Mesendoderm (in vitro differentiated cells): ENCODE data around the gene CPA2.
"Not testable (repeated sequence)": the region's sequence is repeated elsewhere in the genome, so short reads cannot be mapped to it uniquely, and the experiment has no call there.

ENCODE experiments used
- DNase-seq: peaks from one replicate; pipeline ENCODE4 v3.0.0; 2013
- H2AK5ac ChIP-seq: 2 replicates; pipeline ENCODE4 v1.6.1; 2013; ENCODE audit warnings: low read length, inconsistent platforms
- H2BK120ac ChIP-seq: 2 replicates; pipeline ENCODE4 v1.6.1; 2013; ENCODE audit warnings: low read depth, mild to moderate bottlenecking, low read length, moderate library complexity, mixed read lengths
- H2BK15ac ChIP-seq: replicated peaks from 2 replicates; pipeline ENCODE4 v1.6.1; 2013; ENCODE audit warnings: low read depth, mild to moderate bottlenecking, moderate library complexity
- H2BK5ac ChIP-seq: 2 replicates; pipeline ENCODE4 v1.6.1; 2013; ENCODE audit warnings: low read length, inconsistent platforms
- H3K18ac ChIP-seq: 2 replicates; pipeline ENCODE4 v1.6.1; 2013; ENCODE audit warnings: mild to moderate bottlenecking, low read length, mixed read lengths
- H3K23ac ChIP-seq: one replicate; pipeline ENCODE4 v1.6.1; 2013; ENCODE audit warnings: low read length
- H3K27ac ChIP-seq: 2 replicates; pipeline ENCODE4 v1.5.1; 2013; ENCODE audit warnings: low read depth, mild to moderate bottlenecking, inconsistent platforms, low read length, moderate library complexity
- H3K27me3 ChIP-seq: 2 replicates; pipeline ENCODE4 v1.6.1; 2013; ENCODE audit warnings: low read length, control low read depth, mild to moderate bottlenecking, inconsistent platforms; ENCODE audit not compliant: insufficient read depth, poor library complexity
- H3K36me3 ChIP-seq: 2 replicates; pipeline ENCODE4 v1.6.1; 2013; ENCODE audit warnings: low read length, inconsistent platforms; ENCODE audit not compliant: control insufficient read depth, insufficient read depth
- H3K4ac ChIP-seq: one replicate; pipeline ENCODE4 v1.6.1; 2013; ENCODE audit warnings: low read depth, mild to moderate bottlenecking, low read length, moderate library complexity
- H3K4me1 ChIP-seq: 2 replicates; pipeline ENCODE4 v1.6.1; 2013; ENCODE audit warnings: low read depth, low read length, inconsistent platforms; ENCODE audit not compliant: control insufficient read depth
- H3K4me2 ChIP-seq: 2 replicates; pipeline ENCODE4 v1.6.1; 2013; ENCODE audit warnings: low read length
- H3K4me3 ChIP-seq: 2 replicates; pipeline ENCODE4 v1.5.1; 2013; ENCODE audit warnings: mild to moderate bottlenecking, low read length
- H3K56ac ChIP-seq: one replicate; pipeline ENCODE4 v1.6.1; 2013; ENCODE audit warnings: low read length
- H3K79me1 ChIP-seq: 2 replicates; pipeline ENCODE4 v1.6.1; 2013; ENCODE audit warnings: low read length, inconsistent platforms
- H3K79me2 ChIP-seq: 2 replicates; pipeline ENCODE4 v1.6.1; 2013; ENCODE audit warnings: mild to moderate bottlenecking, low read length; ENCODE audit not compliant: control insufficient read depth, insufficient read depth
- H3K9ac ChIP-seq: 2 replicates; pipeline ENCODE4 v1.6.1; 2013; ENCODE audit warnings: low read length, inconsistent platforms
- H4K5ac ChIP-seq: one replicate; pipeline ENCODE4 v1.6.1; 2013; ENCODE audit warnings: low read length
- H4K8ac ChIP-seq: one replicate; pipeline ENCODE4 v1.6.1; 2013; ENCODE audit warnings: low read depth, mild to moderate bottlenecking, control low read depth, low read length, moderate library complexity
- WGBS: extraction: QIAGEN DNeasy Blood & Tissue Kit; methylation state at CpG from one replicate; pipeline ENCODE4 v1.1.7; 2013; ENCODE audit warnings: low lambda C conversion rate, missing lambda C conversion rate; ENCODE audit not compliant: insufficient coverage; ENCODE audit errors: extremely low coverage; 5-methylcytosine and 5-hydroxymethylcytosine counted together

CPA2 gene

DNA sequence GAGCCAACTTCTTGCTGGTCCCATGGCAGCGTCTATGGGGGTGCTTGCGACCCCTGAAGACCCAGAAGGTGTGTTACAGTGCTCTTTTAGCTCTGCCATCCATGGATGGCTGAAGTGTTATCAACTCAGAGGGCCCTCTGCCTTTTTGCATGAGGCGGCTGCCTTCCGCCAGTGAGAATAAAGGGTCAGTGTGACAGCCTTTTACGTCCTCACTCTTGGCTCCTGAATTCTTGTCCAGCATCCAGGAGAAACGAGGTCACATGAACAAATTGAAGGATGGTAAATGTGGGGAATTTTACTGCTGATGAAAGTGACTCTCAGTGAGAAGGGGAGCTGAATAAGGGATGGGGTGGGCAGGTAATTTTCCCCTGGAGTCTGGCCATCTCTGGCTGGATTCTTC lies 34.9 kb upstream of the CPA2 start:
- H3K4me1 ChIP-seq, result no peaks in the 10 kb centered on the region
- H3K36me3 ChIP-seq, result no peaks in the 10 kb centered on the region
- H3K79me2 ChIP-seq, result no peaks in the 10 kb centered on the region
- no peak overlapping the region for H3K23ac ChIP-seq
- no CpG with 5 or more reads among the region's 6 CpGs for WGBS
- no peak overlapping the region for H3K4me3 ChIP-seq
- no peaks in the 10 kb centered on the region for H3K27me3 ChIP-seq
- H3K79me1 ChIP-seq, result no peaks in the 10 kb centered on the region
- no peak for DNase-seq
- H2AK5ac ChIP-seq, result no peak overlapping the region
- no peak overlapping the region for H3K27ac ChIP-seq
- H4K8ac ChIP-seq, result no peak overlapping the region
- no peak overlapping the region for H3K18ac ChIP-seq
- H2BK5ac ChIP-seq, result no peak overlapping the region
- no peak overlapping the region for H3K9ac ChIP-seq
- H2BK15ac ChIP-seq, result no peak overlapping the region
- no peak overlapping the region for H4K5ac ChIP-seq
- H3K4ac ChIP-seq, result no peak overlapping the region
- H3K4me2 ChIP-seq, result no peak overlapping the region
- no peak overlapping the region for H2BK120ac ChIP-seq
- no peak overlapping the region for H3K56ac ChIP-seq

DNA sequence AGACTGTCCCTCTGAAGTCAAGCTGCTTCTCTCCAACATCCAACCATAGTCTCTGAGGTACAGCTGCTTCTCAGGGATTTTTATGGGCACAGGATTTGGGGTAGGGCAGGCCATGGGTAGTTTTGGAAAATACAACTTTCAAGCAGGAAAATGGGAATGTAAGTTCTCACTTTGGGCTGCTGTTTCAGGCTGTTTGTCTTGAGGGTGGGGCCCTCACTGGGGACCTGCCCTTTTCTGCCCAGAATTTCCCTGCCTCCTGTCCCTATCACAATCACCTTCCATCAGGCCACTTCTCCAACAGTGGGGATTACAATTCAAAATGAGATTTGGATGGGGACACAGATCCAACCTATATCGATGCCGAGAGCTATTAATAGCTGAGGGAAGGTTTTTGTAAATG lies 34.5 kb upstream of the CPA2 start:
- no peak overlapping the region for H3K9ac ChIP-seq

DNA sequence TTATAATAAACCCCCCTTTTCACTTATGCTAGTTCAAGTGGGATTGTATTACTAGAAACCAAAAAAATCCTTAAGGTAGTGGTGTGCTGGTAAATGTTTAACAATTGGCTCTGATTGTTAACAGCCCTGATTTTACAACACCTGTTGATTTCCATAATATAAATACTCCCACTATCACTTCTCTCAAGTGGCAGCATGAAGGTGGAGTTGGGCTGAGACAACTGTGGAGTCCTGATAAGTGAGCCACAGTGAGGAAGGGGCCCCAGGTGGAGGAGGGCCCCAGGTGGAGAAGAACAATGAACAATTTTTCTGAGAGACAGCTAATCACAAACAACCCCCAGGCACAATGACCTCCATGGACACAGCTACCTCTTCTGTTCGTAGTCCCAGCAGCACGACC lies 32.6 kb upstream of the CPA2 start:
- H3K23ac ChIP-seq, result no peak overlapping the region
- no peak overlapping the region for H3K4ac ChIP-seq
- no peak overlapping the region for H3K9ac ChIP-seq
- H3K79me1 ChIP-seq, result no peaks in the 10 kb centered on the region
- no peaks in the 10 kb centered on the region for H3K79me2 ChIP-seq
- no CpG with 5 or more reads among the region's 2 CpGs for WGBS
- H2BK120ac ChIP-seq, result no peak overlapping the region
- no peak for DNase-seq
- no peaks in the 10 kb centered on the region for H3K27me3 ChIP-seq
- H4K8ac ChIP-seq, result no peak overlapping the region
- H2BK15ac ChIP-seq, result no peak overlapping the region
- H3K56ac ChIP-seq, result no peak overlapping the region
- no peak overlapping the region for H4K5ac ChIP-seq
- H3K4me1 ChIP-seq, result no peaks in the 10 kb centered on the region
- H3K18ac ChIP-seq, result no peak overlapping the region
- no peak overlapping the region for H3K4me3 ChIP-seq
- H3K27ac ChIP-seq, result no peak overlapping the region
- H2BK5ac ChIP-seq, result no peak overlapping the region
- H3K36me3 ChIP-seq, result no peaks in the 10 kb centered on the region
- no peak overlapping the region for H3K4me2 ChIP-seq
- H2AK5ac ChIP-seq, result no peak overlapping the region

More for the DNA sequence above, 34.5 kb upstream of the CPA2 start:
- Histone ChIP-seq H3K4ac (no peak overlapping the region), H3K79me2 (no peaks in the 10 kb centered on the region), H3K23ac (no peak overlapping the region), H3K56ac (no peak overlapping the region), H3K4me3 (no peak overlapping the region), H3K18ac (no peak overlapping the region), H3K4me2 (no peak overlapping the region), H2BK120ac (no peak overlapping the region), H2BK5ac (no peak overlapping the region), H3K36me3 (no peaks in the 10 kb centered on the region), H3K27me3 (no peaks in the 10 kb centered on the region), H2BK15ac (no peak overlapping the region), H2AK5ac (no peak overlapping the region), H4K5ac (no peak overlapping the region), H4K8ac (no peak overlapping the region), H3K79me1 (no peaks in the 10 kb centered on the region), H3K4me1 (no peaks in the 10 kb centered on the region), H3K27ac (no peak overlapping the region)
- DNase-seq, result no peak
- no CpG with 5 or more reads among the region's 2 CpGs for WGBS

DNA sequence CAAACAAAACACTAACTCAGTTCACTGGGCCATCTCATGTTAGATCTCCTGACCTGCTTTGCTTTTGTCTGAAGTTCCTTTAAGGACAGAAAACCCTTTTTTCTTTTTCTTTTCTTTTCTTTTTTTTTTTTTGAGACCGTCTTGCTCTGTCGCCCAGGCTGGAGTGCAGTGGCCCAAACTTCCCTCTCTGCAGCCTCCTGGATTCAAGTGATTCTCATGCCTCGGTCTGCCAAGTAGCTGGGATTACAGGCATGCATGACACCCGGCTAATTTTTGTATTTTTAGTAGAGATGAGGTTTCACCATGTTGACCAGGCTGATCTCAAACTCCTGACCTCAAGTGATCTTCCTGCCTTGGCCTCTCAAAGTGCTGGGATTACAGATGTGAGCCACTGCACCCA lies 30.3 kb upstream of the CPA2 start:
- H3K23ac ChIP-seq, H3K79me1 ChIP-seq, H3K27ac ChIP-seq, H4K8ac ChIP-seq, H2BK120ac ChIP-seq, H2AK5ac ChIP-seq, H4K5ac ChIP-seq, H3K56ac ChIP-seq, H3K27me3 ChIP-seq, H2BK15ac ChIP-seq, H3K4me3 ChIP-seq, DNase-seq, H3K79me2 ChIP-seq, H3K36me3 ChIP-seq, H3K4ac ChIP-seq, H3K4me1 ChIP-seq, H2BK5ac ChIP-seq, H3K18ac ChIP-seq, H3K9ac ChIP-seq, H3K4me2 ChIP-seq: not testable (repeated sequence)
- no CpG with 5 or more reads among the region's 4 CpGs for WGBS

DNA sequence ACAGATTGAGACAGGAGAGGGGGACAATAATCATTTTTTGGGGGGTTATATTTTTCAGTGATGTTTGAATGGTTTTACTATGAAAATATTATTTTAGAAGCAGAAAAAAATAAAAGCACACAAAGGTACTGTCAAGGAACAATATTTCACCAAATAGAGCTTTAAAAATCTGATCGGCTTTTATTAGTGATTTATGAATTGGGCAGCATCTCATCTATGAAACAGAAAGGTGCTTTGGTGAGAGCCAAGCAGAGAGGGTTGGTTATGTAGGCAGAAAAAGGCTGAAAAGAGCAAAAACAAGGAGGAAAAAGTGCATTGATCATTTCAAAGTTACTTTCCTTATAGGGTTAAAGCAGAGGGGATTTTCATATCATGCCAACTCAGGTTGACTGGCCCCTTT lies 26.4 kb upstream of the CPA2 start:
- no peak overlapping the region for H4K5ac ChIP-seq
- no peaks in the 10 kb centered on the region for H3K79me1 ChIP-seq
- no peak overlapping the region for H3K4me2 ChIP-seq
- H3K23ac ChIP-seq, result no peak overlapping the region
- H3K56ac ChIP-seq, result no peak overlapping the region
- H3K18ac ChIP-seq, result no peak overlapping the region
- no peak overlapping the region for H2BK120ac ChIP-seq
- H3K9ac ChIP-seq, result no peak overlapping the region
- H2BK15ac ChIP-seq, result no peak overlapping the region
- no peak overlapping the region for H2AK5ac ChIP-seq
- no peak overlapping the region for H2BK5ac ChIP-seq
- no peak for DNase-seq
- no peak overlapping the region for H4K8ac ChIP-seq
- no peaks in the 10 kb centered on the region for H3K79me2 ChIP-seq
- no CpG with 5 or more reads among the region's 1 CpG for whole genome bisulfite sequencing
- H3K4me3 ChIP-seq, result no peak overlapping the region
- no peaks in the 10 kb centered on the region for H3K36me3 ChIP-seq
- no peak overlapping the region for H3K4ac ChIP-seq
- H3K4me1 ChIP-seq, result no peaks in the 10 kb centered on the region
- H3K27ac ChIP-seq, result no peak overlapping the region
- H3K27me3 ChIP-seq, result no peaks in the 10 kb centered on the region

DNA sequence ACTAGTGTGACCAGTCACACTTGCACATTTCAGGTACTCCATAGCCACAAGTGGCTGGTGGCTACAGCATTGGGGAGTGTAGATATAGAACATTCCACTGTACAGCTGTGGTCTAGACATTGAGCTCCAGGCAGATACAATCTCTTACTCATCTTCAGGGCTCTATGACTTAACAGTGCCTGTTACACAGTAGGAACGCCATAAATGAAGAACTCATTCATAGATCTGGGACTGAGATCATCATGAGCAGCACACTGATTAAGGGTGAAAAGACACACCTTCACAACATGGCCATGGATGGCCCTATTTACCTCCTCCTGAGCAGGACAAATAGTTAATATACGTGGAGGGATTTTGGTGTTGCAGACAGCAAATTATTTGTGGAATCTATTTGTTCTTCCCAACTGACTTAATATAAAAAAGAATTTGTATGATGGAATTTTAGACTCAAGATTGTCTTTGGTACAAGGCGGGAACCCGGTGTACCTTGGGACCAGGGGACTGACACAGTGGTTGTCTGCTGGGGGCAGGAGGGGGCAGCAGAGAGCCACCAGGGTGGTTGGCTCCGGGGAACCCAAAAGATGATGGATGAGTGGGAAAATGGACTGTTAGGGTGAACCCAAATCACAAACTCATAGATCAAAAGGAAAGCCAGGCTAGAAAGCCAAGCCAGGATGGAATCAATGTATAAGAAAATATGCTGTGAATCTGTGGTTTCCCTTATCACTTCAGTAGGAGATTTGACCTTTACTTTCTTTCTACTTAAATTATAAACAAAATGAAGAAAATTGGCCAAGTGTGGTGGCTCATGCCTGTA lies 24.3 kb upstream of the CPA2 start:
- Histone ChIP-seq H3K9ac (no peak overlapping the region), H3K18ac (no peak overlapping the region), H2BK5ac (no peak overlapping the region), H3K4me3 (no peak overlapping the region), H3K4me2 (no peak overlapping the region), H2AK5ac (no peak overlapping the region), H3K79me1 (no peaks in the 10 kb centered on the region), H3K23ac (no peak overlapping the region), H3K27me3 (no peaks in the 10 kb centered on the region), H3K56ac (no peak overlapping the region), H2BK15ac (no peak overlapping the region), H3K27ac (no peak overlapping the region), H2BK120ac (no peak overlapping the region), H4K8ac (no peak overlapping the region), H3K4me1 (no peaks in the 10 kb centered on the region), H3K79me2 (no peaks in the 10 kb centered on the region), H3K36me3 (no peaks in the 10 kb centered on the region), H4K5ac (no peak overlapping the region), H3K4ac (no peak overlapping the region)
- WGBS, result no CpG with 5 or more reads among the region's 5 CpGs
- DNase-seq, result peak; percentile 67
